ENCODE results near the gene TM9SF2.
"Not testable (repeated sequence)": the region's sequence is repeated elsewhere in the genome, so short reads cannot be mapped to it uniquely, and the experiment has no call there.

TM9SF2 gene

GRCh38 chr13:99536023-99536422 is 34.8 kb downstream of the TM9SF2 start:
- no peak for FAIRE-seq
- DNase-seq (ENCODE audit: low spot score): no peak

GRCh38 chr13:99540530-99540929 is 39.3 kb downstream of the TM9SF2 start:
- DNase-seq (ENCODE audit: low spot score): no peak
- no peak for FAIRE-seq

GRCh38 chr13:99542788-99543406 is 41.6 kb downstream of the TM9SF2 start:
- DNase-seq (ENCODE audit: low spot score) (no peak), FAIRE-seq (no peak)

GRCh38 chr13:99545361-99545760 is 44.1 kb downstream of the TM9SF2 start:
- FAIRE-seq: no peak
- DNase-seq (ENCODE audit: low spot score): no peak

GRCh38 chr13:99545979-99546378 is 44.7 kb downstream of the TM9SF2 start:
- FAIRE-seq (no peak), DNase-seq (ENCODE audit: low spot score) (no peak)

- no peak for DNase-seq (ENCODE audit: low spot score)
- no peak for FAIRE-seq
Measured at GRCh38 chr13:99546878-99547277, 45.6 kb downstream of the TM9SF2 start.

- DNase-seq (ENCODE audit: low spot score): no peak
Measured at GRCh38 chr13:99548448-99548847, 47.2 kb downstream of the TM9SF2 start.

GRCh38 chr13:99553033-99553432 is 51.8 kb downstream of the TM9SF2 start:
- DNase-seq (ENCODE audit: low spot score): no peak
- FAIRE-seq: no peak

More at GRCh38 chr13:99548448-99548847, 47.2 kb downstream of the TM9SF2 start:
- FAIRE-seq: no peak

- no peak for DNase-seq (ENCODE audit: low spot score)
- no peak for FAIRE-seq
Measured at GRCh38 chr13:99555149-99555548, 53.9 kb downstream of the TM9SF2 start.

- no peak for FAIRE-seq
- DNase-seq (ENCODE audit: low spot score): no peak
Measured at GRCh38 chr13:99556867-99557443, 55.7 kb downstream of the TM9SF2 start.

GRCh38 chr13:99558570-99559180 is 57.4 kb downstream of the TM9SF2 start:
- no peak for DNase-seq (ENCODE audit: low spot score)
- no peak for FAIRE-seq

GRCh38 chr13:99559560-99559959 is 58.3 kb downstream of the TM9SF2 start:
- FAIRE-seq: no peak
- no peak for DNase-seq (ENCODE audit: low spot score)

GRCh38 chr13:99563404-99563803 is 62.1 kb downstream of the TM9SF2 start:
- FAIRE-seq (no peak), DNase-seq (ENCODE audit: low spot score) (no peak)

- FAIRE-seq (no peak), DNase-seq (ENCODE audit: low spot score) (no peak)
Measured at GRCh38 chr13:99564386-99564785, 63.1 kb downstream of the TM9SF2 start.

GRCh38 chr13:99565478-99566124 is 64.3 kb downstream of the TM9SF2 start:
- FAIRE-seq (no peak), DNase-seq (ENCODE audit: low spot score) (no peak)

GRCh38 chr13:99566125-99567083 is 65.1 kb downstream of the TM9SF2 start:
- FAIRE-seq: no peak
- DNase-seq (ENCODE audit: low spot score): no peak

GRCh38 chr13:99568901-99569300 is 67.6 kb downstream of the TM9SF2 start:
- DNase-seq (ENCODE audit: low spot score); FAIRE-seq: not testable (repeated sequence)

GRCh38 chr13:99572131-99572530 is 70.9 kb downstream of the TM9SF2 start:
- no peak for FAIRE-seq
- DNase-seq (ENCODE audit: low spot score): no peak

- DNase-seq (ENCODE audit: low spot score): no peak
- FAIRE-seq: no peak
Measured at GRCh38 chr13:99572921-99573320, 71.6 kb downstream of the TM9SF2 start.

GRCh38 chr13:99575376-99576120 is 74.3 kb downstream of the TM9SF2 start:
- FAIRE-seq (no peak), DNase-seq (ENCODE audit: low spot score) (no peak)

All from urothelium cell line (cell line).